ENCODE results near the gene SLAMF1. TPM values are rescaled to one million over a fixed set of nuclear protein-coding genes. Genes with fewer than 3 reads are reported as not detected.

SLAMF1 gene
- total RNA-seq, 2 experiments from 2014 or later: 101 to 112 TPM

GRCh38 chr1:160647329-160647720 is 481 bp upstream of the SLAMF1 start:
- DNase-seq: no peak
- peak overlapping the region; percentile 99 for H3K27ac Mint-ChIP-seq
- intact Hi-C loops (cut with micrococcal nuclease): loop anchor here (1.0 to 2.0 kb wide), 4 partner anchors 9 to 26 kb away; no protein-coding TSS in a partner anchor
- CTCF ChIA-PET: interaction anchor here (1.1 to 4.2 kb wide), 10 partner anchors 9 to 535 kb away, joined by 3 to 20 read pairs (median 8); no protein-coding TSS in a partner anchor
- H3K9me3 Mint-ChIP-seq: no peaks in the 10 kb centered on the region
- no peaks in the 10 kb centered on the region for H3K27me3 Mint-ChIP-seq (ENCODE audit: low read depth)
- H3K4me1 Mint-ChIP-seq (ENCODE audit: low read depth): peaks cover 50% of the 10 kb centered on the region
- H3K4me3 Mint-ChIP-seq: peak overlapping the region; percentile 99
- peaks cover 49% of the 10 kb centered on the region for H3K36me3 Mint-ChIP-seq (ENCODE audit: low read depth)

GRCh38 chr1:160646180-160646579 is 664 bp downstream of the SLAMF1 start:
- no peaks in the 10 kb centered on the region for H3K9me3 Mint-ChIP-seq
- H3K36me3 Mint-ChIP-seq (ENCODE audit: low read depth): peaks cover 55% of the 10 kb centered on the region
- DNase-seq: no peak
- no peaks in the 10 kb centered on the region for H3K27me3 Mint-ChIP-seq (ENCODE audit: low read depth)
- H3K27ac Mint-ChIP-seq: peak overlapping the region; percentile 99
- CTCF ChIA-PET: interaction anchor here (0.7 to 4.2 kb wide), 12 partner anchors 8 to 536 kb away, joined by 3 to 20 read pairs (median 7); no protein-coding TSS in a partner anchor
- peak overlapping the region; percentile 99 for H3K4me3 Mint-ChIP-seq
- intact Hi-C loops (cut with micrococcal nuclease): loop anchor here (1.0 to 2.0 kb wide), 2 partner anchors 8 to 19 kb away; no protein-coding TSS in a partner anchor
- H3K4me1 Mint-ChIP-seq (ENCODE audit: low read depth): peaks cover 47% of the 10 kb centered on the region

GRCh38 chr1:160645386-160646130 is 1.3 kb downstream of the SLAMF1 start:
- no peaks in the 10 kb centered on the region for H3K9me3 Mint-ChIP-seq
- H3K27ac Mint-ChIP-seq: peak overlapping the region; percentile 99
- intact Hi-C loops (cut with micrococcal nuclease): loop anchor here (1.0 to 2.0 kb wide), 3 partner anchors 7 to 65 kb away; partner anchors contain the start of gene CD48
- DNase-seq: no peak
- peak overlapping the region; percentile 99 for H3K4me3 Mint-ChIP-seq
- no peaks in the 10 kb centered on the region for H3K27me3 Mint-ChIP-seq (ENCODE audit: low read depth)
- CTCF ChIA-PET: interaction anchor here (0.7 to 4.2 kb wide), 13 partner anchors 8 to 352 kb away, joined by 3 to 20 read pairs (median 4); no protein-coding TSS in a partner anchor
- peaks cover 58% of the 10 kb centered on the region for H3K36me3 Mint-ChIP-seq (ENCODE audit: low read depth)
- H3K4me1 Mint-ChIP-seq (ENCODE audit: low read depth): peaks cover 46% of the 10 kb centered on the region

GRCh38 chr1:160644399-160644798 is 2.4 kb downstream of the SLAMF1 start:
- CTCF ChIA-PET: interaction anchor here (1.0 to 3.2 kb wide), 3 partner anchors 16 to 353 kb away, joined by 4 to 14 read pairs (median 14); no protein-coding TSS in a partner anchor
- peak overlapping the region; percentile 99 for H3K27ac Mint-ChIP-seq
- DNase-seq: no peak
- peak overlapping the region; percentile 99 for H3K4me3 Mint-ChIP-seq
- peaks cover 63% of the 10 kb centered on the region for H3K36me3 Mint-ChIP-seq (ENCODE audit: low read depth)
- H3K9me3 Mint-ChIP-seq: no peaks in the 10 kb centered on the region
- intact Hi-C loops (cut with micrococcal nuclease): loop anchor here (2.0 kb wide), 1 partner anchor 66 kb away; the partner anchor contains the start of gene CD48
- no peaks in the 10 kb centered on the region for H3K27me3 Mint-ChIP-seq (ENCODE audit: low read depth)
- peaks cover 47% of the 10 kb centered on the region for H3K4me1 Mint-ChIP-seq (ENCODE audit: low read depth)

GRCh38 chr1:160643138-160643537 is 3.7 kb downstream of the SLAMF1 start:
- intact Hi-C loops (cut with micrococcal nuclease): loop anchor here (1.0 kb wide), 1 partner anchor 13 kb away; no protein-coding TSS in a partner anchor
- H3K27me3 Mint-ChIP-seq (ENCODE audit: low read depth): no peaks in the 10 kb centered on the region
- H3K4me1 Mint-ChIP-seq (ENCODE audit: low read depth): peaks cover 49% of the 10 kb centered on the region
- DNase-seq: no peak
- H3K9me3 Mint-ChIP-seq: no peaks in the 10 kb centered on the region
- H3K36me3 Mint-ChIP-seq (ENCODE audit: low read depth): peaks cover 74% of the 10 kb centered on the region
- H3K4me3 Mint-ChIP-seq: peak overlapping the region; percentile 99
- CTCF ChIA-PET: interaction anchor here (1.0 to 3.2 kb wide), 4 partner anchors 8 to 39 kb away, joined by 3 to 14 read pairs (median 3); no protein-coding TSS in a partner anchor
- peak overlapping the region; percentile 99 for H3K27ac Mint-ChIP-seq

- H3K4me1 Mint-ChIP-seq (ENCODE audit: low read depth): peaks cover 54% of the 10 kb centered on the region
- H3K27ac Mint-ChIP-seq: peak overlapping the region; percentile 99
- CTCF ChIA-PET: interaction anchor here (0.8 to 3.2 kb wide), 7 partner anchors 9 to 312 kb away, joined by 3 to 14 read pairs (median 3); no protein-coding TSS in a partner anchor
- intact Hi-C loops (cut with micrococcal nuclease): no loop called here
- no peaks in the 10 kb centered on the region for H3K9me3 Mint-ChIP-seq
- peaks cover 82% of the 10 kb centered on the region for H3K36me3 Mint-ChIP-seq (ENCODE audit: low read depth)
- H3K27me3 Mint-ChIP-seq (ENCODE audit: low read depth): no peaks in the 10 kb centered on the region
- peak overlapping the region; percentile 99 for H3K4me3 Mint-ChIP-seq
- no peak for DNase-seq
These were observed 4.6 kb downstream of the SLAMF1 start for GRCh38 chr1:160642281-160642644.

GRCh38 chr1:160641323-160642280 is 5.2 kb downstream of the SLAMF1 start:
- Mint-ChIP-seq H3K9me3 (no peaks in the 10 kb centered on the region), H3K27ac (peak overlapping the region; percentile 99), H3K4me1 (ENCODE audit: low read depth) (peaks cover 61% of the 10 kb centered on the region), H3K36me3 (ENCODE audit: low read depth) (peaks cover 89% of the 10 kb centered on the region), H3K27me3 (ENCODE audit: low read depth) (no peaks in the 10 kb centered on the region), H3K4me3 (peak overlapping the region; percentile 99)
- intact Hi-C loops (cut with micrococcal nuclease): no loop called here
- no peak for DNase-seq
- CTCF ChIA-PET: interaction anchor here (0.8 to 3.2 kb wide), 8 partner anchors 10 to 312 kb away, joined by 3 to 18 read pairs (median 3); no protein-coding TSS in a partner anchor

- Mint-ChIP-seq H3K27ac (peak overlapping the region; percentile 99), H3K36me3 (ENCODE audit: low read depth) (peaks cover 91% of the 10 kb centered on the region), H3K4me3 (peak overlapping the region; percentile 99), H3K27me3 (ENCODE audit: low read depth) (no peaks in the 10 kb centered on the region), H3K9me3 (no peaks in the 10 kb centered on the region), H3K4me1 (ENCODE audit: low read depth) (peaks cover 72% of the 10 kb centered on the region)
- CTCF ChIA-PET: interaction anchor here (0.7 to 2.0 kb wide), 10 partner anchors 9 to 128 kb away, joined by 3 to 18 read pairs (median 4); no protein-coding TSS in a partner anchor
- intact Hi-C loops (cut with micrococcal nuclease): no loop called here
- no peak for DNase-seq
These were observed 6.3 kb downstream of the SLAMF1 start for GRCh38 chr1:160640359-160641123.

GRCh38 chr1:160639652-160640051 is 7.2 kb downstream of the SLAMF1 start:
- no peak for DNase-seq
- intact Hi-C loops (cut with micrococcal nuclease): no loop called here
- CTCF ChIA-PET: interaction anchor here (0.8 to 2.0 kb wide), 7 partner anchors 10 to 128 kb away, joined by 3 to 18 read pairs (median 5); no protein-coding TSS in a partner anchor
- Mint-ChIP-seq H3K27ac (peak overlapping the region; percentile 95), H3K4me1 (ENCODE audit: low read depth) (peaks cover 79% of the 10 kb centered on the region), H3K27me3 (ENCODE audit: low read depth) (no peaks in the 10 kb centered on the region), H3K9me3 (no peaks in the 10 kb centered on the region), H3K36me3 (ENCODE audit: low read depth) (peaks cover 91% of the 10 kb centered on the region), H3K4me3 (peak overlapping the region; percentile 66)

- peaks cover 91% of the 10 kb centered on the region for H3K36me3 Mint-ChIP-seq (ENCODE audit: low read depth)
- H3K4me1 Mint-ChIP-seq (ENCODE audit: low read depth): peaks cover 86% of the 10 kb centered on the region
- no peaks in the 10 kb centered on the region for H3K9me3 Mint-ChIP-seq
- H3K4me3 Mint-ChIP-seq: peak overlapping the region; percentile 66
- peak overlapping the region; percentile 95 for H3K27ac Mint-ChIP-seq
- H3K27me3 Mint-ChIP-seq (ENCODE audit: low read depth): no peaks in the 10 kb centered on the region
- intact Hi-C loops (cut with micrococcal nuclease): loop anchor here (1.0 kb wide), 2 partner anchors 7 to 12 kb away; no protein-coding TSS in a partner anchor
- no peak for DNase-seq
- CTCF ChIA-PET: interaction anchor here (0.9 to 2.0 kb wide), 3 partner anchors 16 to 44 kb away, joined by 3 to 11 read pairs (median 5); no protein-coding TSS in a partner anchor
These were observed 7.9 kb downstream of the SLAMF1 start for GRCh38 chr1:160638926-160639325.

- Mint-ChIP-seq H3K27me3 (ENCODE audit: low read depth) (no peaks in the 10 kb centered on the region), H3K9me3 (no peaks in the 10 kb centered on the region), H3K27ac (peak overlapping the region; percentile 95), H3K4me3 (peak overlapping the region; percentile 66), H3K36me3 (ENCODE audit: low read depth) (peaks cover 91% of the 10 kb centered on the region), H3K4me1 (ENCODE audit: low read depth) (peaks cover 91% of the 10 kb centered on the region)
- intact Hi-C loops (cut with micrococcal nuclease): loop anchor here (1.0 kb wide), 2 partner anchors 8 to 11 kb away; no protein-coding TSS in a partner anchor
- no peak for DNase-seq
- CTCF ChIA-PET: interaction anchor here (1.2 kb wide), 1 partner anchor 8 kb away, joined by 4 read pairs; the partner anchor contains the start of gene SLAMF1
These were observed 8.3 kb downstream of the SLAMF1 start for GRCh38 chr1:160638540-160638857.

Measured in activated naive CD4-positive, alpha-beta T cell treated with anti-CD3 and anti-CD28 coated beads for 36 hours (primary cell).